GM23248 (cell line): ENCODE data around the gene BCL6B. TPM values are rescaled to one million over a fixed set of nuclear protein-coding genes. Genes with fewer than 3 reads are reported as not detected.

ENCODE experiments used
- DNase-seq: peaks from one replicate; pipeline ENCODE4 v3.0.0-alpha.2; 2015
- H2AFZ ChIP-seq: fragments of 200-600 bp; sonication (generic); 2 replicates; pipeline ENCODE4 v1.6.1; 2016; ENCODE audit warnings: antibody characterized with exemption
- H3F3A ChIP-seq: fragments of 200-600 bp; sonication (generic); 2 replicates; pipeline ENCODE4 v1.6.1; 2016; ENCODE audit warnings: mild to moderate bottlenecking, antibody characterized with exemption, mixed run types; ENCODE audit not compliant: insufficient read depth
- H3K27ac ChIP-seq: fragments of 200-600 bp; sonication (generic); 2 replicates; pipeline ENCODE4 v1.5.1; 2016; ENCODE audit warnings: mild to moderate bottlenecking
- H3K27me3 ChIP-seq: fragments of 200-600 bp; sonication (generic); replicated peaks from 2 replicates; pipeline ENCODE4 v1.6.1; 2016; ENCODE audit warnings: mild to moderate bottlenecking; ENCODE audit not compliant: insufficient read depth
- H3K36me3 ChIP-seq: fragments of 200-600 bp; sonication (generic); 2 replicates; pipeline ENCODE4 v1.6.1; 2016; ENCODE audit warnings: low read depth, mild to moderate bottlenecking
- H3K4me1 ChIP-seq: fragments of 200-600 bp; sonication (generic); 2 replicates; pipeline ENCODE4 v1.6.1; 2016; ENCODE audit warnings: mild to moderate bottlenecking; ENCODE audit not compliant: insufficient read depth
- H3K4me2 ChIP-seq: fragments of 200-600 bp; sonication (generic); one replicate; pipeline ENCODE4 v1.6.1; 2016; ENCODE audit warnings: mild to moderate bottlenecking; ENCODE audit not compliant: unreplicated experiment
- H3K4me3 ChIP-seq: fragments of 200-600 bp; sonication (generic); 2 replicates; pipeline ENCODE4 v1.5.1; 2016; ENCODE audit warnings: mild to moderate bottlenecking
- H3K79me2 ChIP-seq: fragments of 200-600 bp; sonication (generic); 2 replicates; pipeline ENCODE4 v1.6.1; 2016; ENCODE audit warnings: mild to moderate bottlenecking; ENCODE audit not compliant: insufficient read depth
- H3K9ac ChIP-seq: fragments of 200-600 bp; sonication (generic); 2 replicates; pipeline ENCODE4 v1.6.1; 2016; ENCODE audit warnings: mild to moderate bottlenecking
- H3K9me2 ChIP-seq: fragments of 200-600 bp; sonication (generic); 2 replicates; pipeline ENCODE4 v1.6.1; 2016; ENCODE audit warnings: mixed run types, mild to moderate bottlenecking, moderate library complexity; ENCODE audit not compliant: insufficient read depth
- H3K9me3 ChIP-seq: fragments of 200-600 bp; sonication (generic); one replicate; pipeline ENCODE4 v1.6.1; 2017; ENCODE audit warnings: low read depth
- H4K20me1 ChIP-seq: fragments of 200-600 bp; sonication (generic); 2 replicates; pipeline ENCODE4 v1.6.0; 2016; ENCODE audit not compliant: insufficient read depth
- EZH2 ChIP-seq: fragments of 200-600 bp; sonication (generic); IDR thresholded peaks from 2 replicates; pipeline ENCODE4 v1.6.1; 2018; ENCODE audit warnings: antibody characterized with exemption, mild to moderate bottlenecking; ENCODE audit not compliant: insufficient read depth, poor library complexity, severe bottlenecking
- EZH2phosphoT487 ChIP-seq: fragments of 200-600 bp; sonication (generic); IDR thresholded peaks from 2 replicates; pipeline ENCODE4 v1.6.1; 2018; ENCODE audit warnings: antibody characterized with exemption, moderate library complexity, mild to moderate bottlenecking, low read depth; ENCODE audit not compliant: insufficient read depth
- WGBS, 2 experiments: methylation state at CpG; one replicate each; pipeline ENCODE4 v1.1.6; 2015 to 2017; ENCODE audit warnings: low lambda C conversion rate in 2 of 2, low coverage in 1 of 2; ENCODE audit errors: missing lambda C conversion rate in 2 of 2; 5-methylcytosine and 5-hydroxymethylcytosine counted together
- in situ Hi-C: fragments of 300-500 bp; cut with MboI; formaldehyde crosslinking; loops from 2 replicates; pipeline ENCODE4 v1.15.0; 2020
- polyA plus RNA-seq: library from polyadenylated mRNA; unstranded; fragments of >200 nt; fragmentation: Nextera tagmentation; extraction: Ambion mirVana; gene quantifications from 2 replicates; pipeline ENCODE4 v1.2.1, GENCODE V29; 2016
- total RNA-seq: library from RNA; depleted of rRNA; stranded (reverse); fragments of >200 nt; shearing (Covaris generic); gene quantifications from 2 replicates; pipeline ENCODE4 v1.2.3, GENCODE V29; 2014

BCL6B gene
- total and polyA plus RNA-seq, 2 experiments from 2014 or later = not detected

GRCh38 chr17:7004398-7005253 lies 18.2 kb upstream of the BCL6B start:
- H4K20me1 ChIP-seq = no peaks in the 10 kb centered on the region
- H3K9ac ChIP-seq = no peak overlapping the region
- H3K4me2 ChIP-seq = no peak overlapping the region
- no peaks in the 10 kb centered on the region for H3K9me3 ChIP-seq
- peak; percentile 74 for DNase-seq
- no peak overlapping the region for H2AFZ ChIP-seq
- TF ChIP-seq EZH2 (no peak), EZH2phosphoT487 (no peak)
- peaks cover 15% of the 10 kb centered on the region for H3K36me3 ChIP-seq
- WGBS, 2 experiments = 90 to 100% methylated on average over 2 of the region's 2 CpGs
- H3F3A ChIP-seq = no peaks in the 10 kb centered on the region
- no peak overlapping the region for H3K27ac ChIP-seq
- in situ Hi-C loops = loop anchor here (10.0 kb wide), 1 partner anchor 340 kb away; no protein-coding TSS in a partner anchor
- no peak overlapping the region for H3K4me3 ChIP-seq
- no peaks in the 10 kb centered on the region for H3K9me2 ChIP-seq
- no peaks in the 10 kb centered on the region for H3K27me3 ChIP-seq
- peaks cover 63% of the 10 kb centered on the region for H3K79me2 ChIP-seq
- no peaks in the 10 kb centered on the region for H3K4me1 ChIP-seq

- Histone ChIP-seq H3K9me2 (no peaks in the 10 kb centered on the region), H4K20me1 (no peaks in the 10 kb centered on the region), H3K9ac (no peak overlapping the region), H3K4me3 (no peak overlapping the region), H3K27me3 (no peaks in the 10 kb centered on the region), H3K9me3 (no peaks in the 10 kb centered on the region), H3K27ac (no peak overlapping the region), H3K36me3 (peaks cover 15% of the 10 kb centered on the region), H3K4me2 (no peak overlapping the region), H2AFZ (no peak overlapping the region), H3F3A (no peaks in the 10 kb centered on the region), H3K4me1 (peaks cover 3% of the 10 kb centered on the region; the same call in 1 of the 2 replicates), H3K79me2 (peaks cover 74% of the 10 kb centered on the region)
- in situ Hi-C loops = loop anchor here (10.0 kb wide), 1 partner anchor 341 kb away; no protein-coding TSS in a partner anchor
- WGBS, 2 experiments = 66 to 78% methylated on average over 6 to 7 of the region's 7 CpGs
- DNase-seq = no peak
- TF ChIP-seq EZH2phosphoT487 (no peak), EZH2 (no peak)
These were observed 17.1 kb upstream of the BCL6B start for GRCh38 chr17:7005716-7006115.

GRCh38 chr17:7007143-7007542 lies 15.7 kb upstream of the BCL6B start:
- Histone ChIP-seq H3K4me3 (no peak overlapping the region), H3F3A (no peaks in the 10 kb centered on the region), H3K79me2 (peaks cover 85% of the 10 kb centered on the region), H4K20me1 (no peaks in the 10 kb centered on the region), H3K4me1 (peaks cover 8% of the 10 kb centered on the region; the same call in 1 of the 2 replicates), H3K9me2 (no peaks in the 10 kb centered on the region), H2AFZ (no peak overlapping the region), H3K9me3 (no peaks in the 10 kb centered on the region), H3K27me3 (no peaks in the 10 kb centered on the region), H3K27ac (no peak overlapping the region), H3K4me2 (no peak overlapping the region), H3K9ac (no peak overlapping the region), H3K36me3 (peaks cover 4% of the 10 kb centered on the region)
- in situ Hi-C loops = loop anchor here (10.0 kb wide), 1 partner anchor 342 kb away; no protein-coding TSS in a partner anchor
- no peak for DNase-seq
- TF ChIP-seq EZH2phosphoT487 (no peak), EZH2 (no peak)
- 95 to 97% methylated on average over 2 of the region's 2 CpGs for WGBS, 2 experiments

DNA sequence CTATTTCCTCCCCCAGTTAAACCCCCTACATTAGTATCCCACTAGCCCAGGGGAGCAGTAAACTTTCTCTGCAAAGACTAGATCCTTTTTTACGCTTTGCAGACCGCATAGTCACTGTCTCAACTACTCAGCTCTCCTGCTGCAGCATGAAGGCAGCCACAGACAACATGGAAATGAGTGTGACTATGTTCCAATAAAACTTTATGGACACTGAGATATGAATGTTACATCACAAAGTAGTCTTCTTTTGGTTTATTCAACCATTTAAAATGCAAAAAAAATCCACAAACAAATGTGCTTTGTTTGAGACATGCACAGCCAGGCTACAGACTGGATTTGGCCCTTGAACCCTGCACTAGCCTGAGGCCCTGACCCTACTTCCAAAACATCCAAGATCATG lies 12.3 kb upstream of the BCL6B start:
- no peaks in the 10 kb centered on the region for H3K9me2 ChIP-seq
- peaks cover 14% of the 10 kb centered on the region for H3F3A ChIP-seq
- no peak for TF ChIP-seq EZH2phosphoT487
- TF ChIP-seq EZH2 = no peak
- in situ Hi-C loops = loop anchor here (5.0 kb wide), 1 partner anchor 98 kb away; no protein-coding TSS in a partner anchor
- no peaks in the 10 kb centered on the region for H3K9me3 ChIP-seq
- no peaks in the 10 kb centered on the region for H3K27me3 ChIP-seq
- peaks cover 80% of the 10 kb centered on the region for H3K79me2 ChIP-seq
- DNase-seq = no peak
- no peaks in the 10 kb centered on the region for H4K20me1 ChIP-seq
- WGBS, 2 experiments = 97 to 98% methylated on average over 2 of the region's 2 CpGs
- 0 out of 2 replicates have a peak overlapping the region, but pooled peaks have one; percentile 2 for H3K9ac ChIP-seq
- H3K4me2 ChIP-seq = peak overlapping the region; percentile 94
- no peaks in the 10 kb centered on the region for H3K36me3 ChIP-seq
- peaks cover 9% of the 10 kb centered on the region; the same call in 1 of the 2 replicates for H3K4me1 ChIP-seq
- no peak overlapping the region for H3K27ac ChIP-seq
- H2AFZ ChIP-seq = no peak overlapping the region
- peak overlapping the region; percentile 95 for H3K4me3 ChIP-seq
